Testis (tissue), 2 donors: Measurements from ENCODE around the gene MAP3K4.

Source experiments
- POLR2A ChIP-seq: fragments of 450-650 bp; IDR thresholded peaks from one replicate; pipeline ENCODE4 v1.6.1; 2017; ENCODE audit warnings: antibody characterized with exemption, mild to moderate bottlenecking, moderate library complexity
- TF ChIP-seq, protein P1 (sequence below), 3 experiments: fragments of 450-650 bp in 2 of 3; fragments of 200-600 bp in 1 of 3; sonication (generic) in 1 of 3; IDR thresholded peaks; one replicate each; pipeline ENCODE4 v1.5.1; 2016 to 2019; ENCODE audit warnings: antibody characterized with exemption in 3 of 3, mild to moderate bottlenecking in 2 of 3, moderate library complexity in 1 of 3

DNA sequence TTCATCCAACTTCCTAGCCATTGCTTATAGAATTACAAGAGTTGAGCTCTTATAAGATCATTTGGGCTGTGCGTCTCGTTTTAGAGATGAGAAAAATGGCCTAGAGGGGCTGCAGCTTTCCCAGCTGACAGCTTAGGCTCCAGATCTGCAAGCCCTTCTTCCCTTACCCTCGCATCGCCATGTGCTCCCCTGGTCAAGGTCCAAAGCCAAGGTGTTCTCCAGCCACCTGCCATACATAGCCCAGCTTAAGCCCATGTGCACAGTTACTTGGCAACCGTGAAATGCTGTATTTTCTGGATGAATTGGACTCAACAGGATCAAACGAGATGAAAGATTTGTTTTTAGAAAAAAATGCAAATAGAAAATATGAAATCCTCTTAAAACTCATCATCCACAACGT, 7.9 kb downstream of the MAP3K4 start:
- TF ChIP-seq, protein P1, sequence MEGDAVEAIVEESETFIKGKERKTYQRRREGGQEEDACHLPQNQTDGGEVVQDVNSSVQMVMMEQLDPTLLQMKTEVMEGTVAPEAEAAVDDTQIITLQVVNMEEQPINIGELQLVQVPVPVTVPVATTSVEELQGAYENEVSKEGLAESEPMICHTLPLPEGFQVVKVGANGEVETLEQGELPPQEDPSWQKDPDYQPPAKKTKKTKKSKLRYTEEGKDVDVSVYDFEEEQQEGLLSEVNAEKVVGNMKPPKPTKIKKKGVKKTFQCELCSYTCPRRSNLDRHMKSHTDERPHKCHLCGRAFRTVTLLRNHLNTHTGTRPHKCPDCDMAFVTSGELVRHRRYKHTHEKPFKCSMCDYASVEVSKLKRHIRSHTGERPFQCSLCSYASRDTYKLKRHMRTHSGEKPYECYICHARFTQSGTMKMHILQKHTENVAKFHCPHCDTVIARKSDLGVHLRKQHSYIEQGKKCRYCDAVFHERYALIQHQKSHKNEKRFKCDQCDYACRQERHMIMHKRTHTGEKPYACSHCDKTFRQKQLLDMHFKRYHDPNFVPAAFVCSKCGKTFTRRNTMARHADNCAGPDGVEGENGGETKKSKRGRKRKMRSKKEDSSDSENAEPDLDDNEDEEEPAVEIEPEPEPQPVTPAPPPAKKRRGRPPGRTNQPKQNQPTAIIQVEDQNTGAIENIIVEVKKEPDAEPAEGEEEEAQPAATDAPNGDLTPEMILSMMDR (IDR thresholded peaks at IDR 0.05) = no peak
- TF ChIP-seq POLR2A = no peak
